ENCODE data around the gene DTX1.

Gene DTX1

DNA sequence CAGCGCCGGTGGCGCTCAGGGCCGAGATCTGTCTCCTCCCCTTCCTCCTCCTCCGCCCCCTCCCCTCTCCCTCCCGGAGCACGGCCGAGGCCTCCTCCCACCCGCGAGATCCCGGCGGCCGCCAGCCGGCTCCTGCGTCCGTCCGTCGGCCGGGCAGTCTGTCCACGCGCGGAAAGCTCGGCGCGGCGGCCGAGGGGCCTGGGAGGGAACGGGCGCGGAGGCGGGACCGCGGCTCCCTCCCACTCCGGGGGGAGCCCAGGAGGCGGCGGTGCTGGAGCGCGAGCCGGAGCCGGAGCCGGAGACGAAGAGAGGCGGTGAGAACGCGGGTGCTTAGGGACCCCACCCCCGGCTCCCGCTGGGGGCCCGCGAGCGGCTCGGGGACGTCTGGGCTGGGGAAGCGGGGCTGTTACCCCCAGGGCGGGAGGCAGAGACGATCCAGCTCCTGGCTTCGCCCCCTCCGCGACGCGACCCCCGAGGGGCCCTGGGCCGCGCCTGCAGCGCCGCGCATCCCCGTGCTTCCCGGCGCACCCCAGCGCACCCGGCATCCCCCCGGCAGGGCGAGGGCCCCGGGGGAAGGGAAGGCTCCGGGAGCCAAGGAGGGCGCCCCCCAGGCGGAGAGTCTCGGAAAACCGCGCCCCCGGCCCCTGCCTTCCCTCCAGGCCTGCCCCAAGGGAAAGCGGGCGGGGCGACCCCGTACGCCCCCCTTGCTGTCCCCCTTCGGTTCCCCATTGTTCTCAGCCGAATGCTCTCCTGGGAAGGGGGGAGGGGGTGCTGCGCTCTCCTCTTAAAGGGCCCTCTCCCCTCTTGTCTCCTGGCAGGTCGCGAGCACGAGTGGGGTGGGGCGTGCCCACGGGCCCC is at the start of gene DTX1:
TSS of gene DTX1 (plus strand) at position 100 of the 858 bp plus-strand sequence. CDS start 1,463 bp downstream, outside the sequence.
- DNase-seq = peak in 9 of 10 donors; percentile 42 to 94 (median 57)
- intact Hi-C loops (cut with DNase I) = no loop called here

GRCh38 chr12:113007166-113007565 is 49.4 kb upstream of the DTX1 start:
- intact Hi-C loops (cut with DNase I) = no loop called here
- no peak for DNase-seq

DNA sequence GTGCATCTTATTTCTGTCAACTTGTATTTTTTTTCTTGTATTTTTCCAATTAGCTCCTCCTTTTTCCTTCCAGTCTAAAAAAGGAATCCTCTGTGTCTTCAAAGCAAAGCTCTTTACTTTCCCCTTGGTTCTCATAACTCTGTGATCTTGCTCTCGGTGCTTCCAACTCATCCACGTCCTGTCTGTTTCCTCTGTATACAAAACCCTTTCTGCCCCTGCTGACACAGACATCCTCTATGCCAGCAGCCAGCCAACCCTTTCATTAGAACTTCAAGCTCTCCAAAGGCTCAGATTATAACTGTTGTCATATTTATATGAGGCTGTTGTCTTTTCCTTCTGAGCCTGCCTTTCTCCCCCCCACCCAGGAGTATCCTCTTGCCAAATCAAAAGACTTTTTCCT is 45.8 kb upstream of the DTX1 start:
- intact Hi-C loops (cut with DNase I) = no loop called here
- no peak for DNase-seq

- DNase-seq = no peak
- intact Hi-C loops (cut with DNase I) = no loop called here
Observed at GRCh38 chr12:113014565-113014964, 42.0 kb upstream of the DTX1 start.

- intact Hi-C loops (cut with DNase I) = no loop called here
Observed at GRCh38 chr12:113016796-113017195, 39.7 kb upstream of the DTX1 start.

GRCh38 chr12:113019025-113019424 is 37.5 kb upstream of the DTX1 start:
- intact Hi-C loops (cut with DNase I) = no loop called here
- DNase-seq = no peak

More at GRCh38 chr12:113016796-113017195, 39.7 kb upstream of the DTX1 start:
- DNase-seq = peak in 1 of 10 donors; percentile 4

- no peak for DNase-seq
- intact Hi-C loops (cut with DNase I) = no loop called here
Observed at GRCh38 chr12:113021500-113021899, 35.0 kb upstream of the DTX1 start.

DNA sequence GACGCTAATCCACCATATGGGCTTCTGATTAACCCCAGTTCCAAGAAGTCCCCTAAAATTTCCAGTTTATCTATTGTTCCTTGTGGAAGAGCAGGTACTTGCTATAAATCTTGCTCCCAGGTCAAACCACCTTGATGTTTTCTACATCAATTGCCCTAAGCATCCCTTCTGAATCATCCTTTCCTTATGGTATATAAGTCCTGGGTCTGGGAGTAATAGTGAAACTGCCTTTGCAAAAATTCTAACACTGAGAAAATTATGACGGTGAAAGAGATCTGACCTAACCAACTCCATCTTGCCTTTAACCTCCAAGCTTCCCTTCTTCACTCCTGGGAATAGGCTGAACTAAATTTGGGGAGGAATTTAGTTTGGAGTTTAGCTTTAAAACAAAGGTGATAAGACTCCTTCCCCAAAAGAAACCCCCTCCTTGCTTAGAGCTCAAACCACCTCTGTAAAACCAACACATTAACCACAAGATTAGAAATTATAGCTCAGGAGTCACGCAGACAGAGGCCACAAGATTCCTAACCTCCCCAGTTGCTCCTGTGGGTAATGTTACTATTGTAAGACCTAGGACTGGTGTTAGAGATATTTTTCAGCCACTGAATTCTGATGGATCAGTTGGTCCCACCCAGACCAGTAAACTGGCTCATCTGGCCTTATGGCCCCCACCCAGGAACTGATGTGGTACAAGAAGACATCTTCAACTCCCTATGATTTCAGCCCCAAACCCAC is 33.8 kb upstream of the DTX1 start:
- intact Hi-C loops (cut with DNase I) = no loop called here

GRCh38 chr12:113027726-113028125 is 28.8 kb upstream of the DTX1 start:
- intact Hi-C loops (cut with DNase I) = loop anchor here (5.0 kb wide), 1 partner anchor 35 kb away; no protein-coding TSS in a partner anchor
- DNase-seq = no peak

More for the DNA sequence above, 33.8 kb upstream of the DTX1 start:
- DNase-seq = no peak

- intact Hi-C loops (cut with DNase I) = no loop called here
- peak in 5 of 10 donors; percentile 10 to 73 (median 20) for DNase-seq
Observed at GRCh38 chr12:113030875-113031525, 25.5 kb upstream of the DTX1 start.

GRCh38 chr12:113039911-113040445 is 16.6 kb upstream of the DTX1 start:
- no peak for DNase-seq
- intact Hi-C loops (cut with DNase I) = no loop called here

DNA sequence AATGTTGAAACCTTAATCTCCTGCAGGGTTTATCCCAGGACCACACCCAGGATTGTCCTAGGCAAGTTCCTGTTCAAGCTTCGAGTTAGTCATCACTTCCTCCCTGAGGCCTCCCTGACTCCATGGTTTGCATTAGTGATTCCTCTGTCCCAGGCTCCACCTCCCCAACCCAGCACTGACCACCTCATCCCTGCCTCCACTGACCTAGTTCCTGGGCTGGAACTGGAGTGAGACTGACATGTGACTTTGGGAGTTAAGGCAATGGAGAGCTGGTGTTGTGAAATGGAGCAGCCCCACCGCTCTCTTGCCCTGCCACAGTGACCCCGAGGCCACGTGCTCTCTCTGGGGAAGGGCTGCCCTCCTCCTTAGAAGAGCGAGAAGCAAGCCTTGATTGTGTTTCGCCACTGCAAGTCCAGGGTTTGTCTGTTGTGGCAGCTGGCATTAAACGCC is 15.8 kb upstream of the DTX1 start:
- no peak for DNase-seq
- intact Hi-C loops (cut with DNase I) = no loop called here

DNA sequence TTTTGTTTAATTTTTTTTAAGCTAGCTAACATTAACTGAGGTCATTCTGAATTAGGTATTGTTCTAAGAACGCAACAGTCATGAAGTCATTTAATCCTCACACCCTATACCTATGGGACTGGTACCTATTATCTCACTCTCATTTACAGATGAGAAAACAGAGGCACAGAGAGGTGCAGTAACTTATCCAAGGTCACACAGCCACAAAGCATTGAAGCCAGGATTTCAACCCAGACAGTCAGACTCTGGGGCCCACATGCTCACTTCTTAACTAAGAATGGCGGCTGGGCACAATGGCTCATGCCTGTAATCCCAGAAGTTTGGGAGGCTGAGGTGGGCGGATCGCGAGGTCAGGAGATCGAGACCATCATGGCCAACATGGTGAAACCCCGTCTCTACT is 15.0 kb upstream of the DTX1 start:
- intact Hi-C loops (cut with DNase I) = no loop called here
- no peak for DNase-seq

DNA sequence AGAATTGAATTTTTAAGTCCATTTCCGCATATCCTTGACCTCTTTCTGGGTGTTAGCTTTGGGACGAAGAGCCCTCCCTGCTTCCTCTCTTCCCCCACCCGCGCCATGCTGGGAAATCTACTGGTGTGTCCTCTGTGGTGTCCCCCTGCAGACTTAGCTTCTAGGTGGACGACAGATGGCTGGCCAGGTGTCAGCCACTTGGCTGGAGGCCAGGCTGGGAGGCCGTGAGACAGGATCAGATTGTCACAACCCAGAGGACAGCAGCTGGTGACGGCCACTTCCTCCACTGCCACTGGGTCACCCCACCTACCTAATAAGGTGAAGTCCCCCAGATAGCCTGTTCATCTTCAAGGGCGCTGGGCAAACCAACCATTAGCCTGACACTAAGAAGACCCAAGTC is 13.3 kb upstream of the DTX1 start:
- intact Hi-C loops (cut with DNase I) = no loop called here
- DNase-seq = no peak

DNA sequence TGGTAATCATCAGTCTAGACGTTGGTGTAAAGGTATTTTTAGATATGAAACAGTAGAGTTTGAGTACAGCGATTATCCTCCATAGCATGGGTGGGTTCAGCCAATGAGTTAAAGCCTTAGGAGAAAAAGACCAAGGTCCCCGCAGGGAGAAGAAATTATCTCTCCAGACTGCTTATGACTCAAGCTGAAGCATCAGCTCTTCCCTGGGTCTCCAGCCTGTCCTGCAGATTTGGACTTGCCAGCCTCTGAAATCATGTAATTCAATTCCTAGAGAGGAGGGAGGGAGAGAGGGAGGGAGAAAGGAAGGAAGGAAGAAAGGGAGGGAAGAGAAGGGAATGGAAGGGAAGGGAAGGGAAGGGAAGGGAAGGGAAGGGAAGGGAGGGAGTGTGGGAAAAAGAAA is 12.0 kb upstream of the DTX1 start:
- intact Hi-C loops (cut with DNase I) = no loop called here
- no peak for DNase-seq

DNA sequence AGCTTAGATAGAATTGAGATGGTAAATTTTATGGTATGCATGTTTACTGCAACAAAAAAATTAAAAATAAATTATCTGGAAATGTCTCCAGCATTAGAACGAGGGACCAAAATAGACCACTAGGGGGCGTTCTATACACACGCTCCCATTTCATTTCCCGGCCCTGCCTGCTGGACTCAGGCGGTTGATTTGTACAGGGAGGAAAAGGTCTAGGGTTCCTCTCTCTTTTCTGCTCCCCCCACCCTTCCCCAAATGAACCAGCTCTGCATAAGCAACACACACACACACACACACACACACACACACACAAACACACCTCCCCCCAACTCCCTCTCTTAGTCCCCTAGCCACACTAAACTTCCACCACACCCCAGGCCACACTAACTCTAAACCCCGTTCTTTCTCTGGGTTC is 7.8 kb upstream of the DTX1 start:
- peak in 6 of 10 donors; percentile 44 to 91 (median 66) for DNase-seq
- intact Hi-C loops (cut with DNase I) = loop anchor here (1.0 to 2.0 kb wide), 3 partner anchors 50 to 126 kb away; no protein-coding TSS in a partner anchor

- intact Hi-C loops (cut with DNase I) = loop anchor here (2.0 kb wide), 1 partner anchor 49 kb away; no protein-coding TSS in a partner anchor
- DNase-seq = no peak
Observed at GRCh38 chr12:113049976-113050742, 6.4 kb upstream of the DTX1 start.

- no peak for DNase-seq
- intact Hi-C loops (cut with DNase I) = no loop called here
Observed at GRCh38 chr12:113050795-113051194, 5.7 kb upstream of the DTX1 start.

DNA sequence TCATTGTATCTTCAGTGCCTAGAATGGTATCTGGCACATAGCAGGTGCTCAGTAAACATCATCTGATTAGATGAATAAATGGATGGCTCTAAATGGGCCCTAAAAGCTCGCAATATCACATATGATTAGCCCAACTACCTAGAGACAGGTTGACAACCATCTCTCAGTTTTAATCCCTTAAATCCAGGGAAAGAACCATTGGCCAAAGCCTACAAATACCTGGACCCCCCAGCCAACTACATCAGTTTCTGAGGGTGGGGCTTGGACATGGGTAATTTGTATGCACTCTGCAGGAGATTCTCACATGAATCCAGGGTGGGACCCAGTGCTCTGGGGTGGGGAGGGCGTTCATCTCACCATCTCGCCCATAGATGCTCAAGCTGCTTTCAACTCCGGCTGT is 4.8 kb upstream of the DTX1 start:
- no peak for DNase-seq
- intact Hi-C loops (cut with DNase I) = no loop called here

- intact Hi-C loops (cut with DNase I) = no loop called here
- DNase-seq = no peak
Observed at GRCh38 chr12:113052326-113052725, 4.2 kb upstream of the DTX1 start.

Data from posterior cingulate gyrus (tissue), 11 donors.